HepG2 (cell line): ENCODE results near the gene TMC2. TPM values are rescaled to one million over a fixed set of nuclear protein-coding genes. Genes with fewer than 3 reads are reported as not detected.

Experiments used
- AGO2 ChIP-seq: fragments of 200-400 bp; formaldehyde crosslinking; optimal IDR thresholded peaks from 2 replicates; pipeline ENCODE3; 2017; ENCODE audit warnings: mild to moderate bottlenecking, low read depth, low read length, moderate library complexity
- EED ChIP-seq: sonication (generic); formaldehyde crosslinking; IDR thresholded peaks from 2 replicates; pipeline ENCODE4 v1.5.0; 2020; ENCODE audit warnings: mild to moderate bottlenecking, missing genetic modification reagents
- HDAC2 ChIP-seq: sonication (generic); formaldehyde crosslinking; IDR thresholded peaks from 2 replicates; pipeline ENCODE4 v1.4.0; 2020; ENCODE audit warnings: missing genetic modification reagents
- HNRNPLL ChIP-seq: fragments of 200-400 bp; formaldehyde crosslinking; IDR thresholded peaks from 2 replicates; pipeline ENCODE4 v1.6.1; 2017; ENCODE audit warnings: mild to moderate bottlenecking, low read depth, low read length; ENCODE audit not compliant: poor library complexity, severe bottlenecking
- HOXA5 ChIP-seq: sonication (generic); formaldehyde crosslinking; IDR thresholded peaks from 2 replicates; pipeline ENCODE4 v1.4.0; 2020; ENCODE audit warnings: missing genetic modification reagents
- RFXAP ChIP-seq: sonication (generic); formaldehyde crosslinking; IDR thresholded peaks from 2 replicates; pipeline ENCODE4 v1.4.0; 2020; ENCODE audit warnings: missing genetic modification reagents, borderline replicate concordance
- SRY ChIP-seq: sonication (generic); formaldehyde crosslinking; IDR thresholded peaks from 2 replicates; pipeline ENCODE4 v1.8.0; 2022; ENCODE audit warnings: mild to moderate bottlenecking, missing genetic modification reagents
- ZFYVE20 ChIP-seq: sonication (generic); formaldehyde crosslinking; IDR thresholded peaks from 2 replicates; pipeline ENCODE4 v1.8.0; 2023; ENCODE audit warnings: low read depth, mild to moderate bottlenecking, moderate library complexity, missing genetic modification reagents, borderline replicate concordance
- ZNF20 ChIP-seq: sonication (generic); formaldehyde crosslinking; IDR thresholded peaks from 2 replicates; pipeline ENCODE4 v1.4.0; 2020; ENCODE audit warnings: mild to moderate bottlenecking, moderate library complexity, missing genetic modification reagents
- ZNF3 ChIP-seq: IDR thresholded peaks from 2 replicates; pipeline ENCODE4 v1.7.0; 2017; ENCODE audit warnings: inconsistent platforms
- ZNF430 ChIP-seq: sonication (generic); formaldehyde crosslinking; IDR thresholded peaks from 2 replicates; pipeline ENCODE4 v1.9.0; 2021; ENCODE audit warnings: mild to moderate bottlenecking, missing genetic modification reagents
- ZNF569 ChIP-seq: sonication (generic); formaldehyde crosslinking; IDR thresholded peaks from 2 replicates; pipeline ENCODE4 v1.5.0; 2020; ENCODE audit warnings: mild to moderate bottlenecking, missing genetic modification reagents, moderate library complexity, borderline replicate concordance
- ZNF761 ChIP-seq: sonication (generic); formaldehyde crosslinking; conservative IDR thresholded peaks from 2 replicates; pipeline ENCODE4 v1.4.0; 2020; ENCODE audit warnings: mild to moderate bottlenecking, missing genetic modification reagents
- ZNF777 ChIP-seq: sonication (generic); formaldehyde crosslinking; IDR thresholded peaks from 2 replicates; pipeline ENCODE4 v1.4.0; 2020; ENCODE audit warnings: missing genetic modification reagents
- polyA plus RNA-seq, 8 experiments: library from polyadenylated mRNA; depleted of rRNA in 3 of 8; stranded (reverse) in 7 of 8; unstranded in 1 of 8; fragments of >200 nt; fragmentation: Illumina TruSeq in 4 of 8; extraction: Trizol in 4 of 8; gene quantifications; 2 replicates each; pipeline versions ENCODE4 v1.2.1 to v1.2.3, GENCODE V29; 2011 to 2016; ENCODE audit warnings: low read depth in 4 of 8, missing spikeins in 1 of 8, mixed read lengths in 1 of 8; ENCODE audit not compliant: insufficient read depth in 1 of 8
- total RNA-seq, 5 experiments: library from RNA; depleted of rRNA; stranded (reverse); fragments of >200 nt; fragmentation: Illumina TruSeq; extraction: Trizol; gene quantifications; 2 replicates each; pipeline ENCODE4 v1.2.3, GENCODE V29; 2016; ENCODE audit warnings: low read depth in 1 of 5
- TF ChIP-seq, protein P1 (sequence below): sonication (generic); formaldehyde crosslinking; IDR thresholded peaks from 2 replicates; pipeline ENCODE4 v1.4.0; 2020; ENCODE audit warnings: missing genetic modification reagents, mild to moderate bottlenecking, borderline replicate concordance
- TF ChIP-seq, protein P2 (sequence below): sonication (generic); formaldehyde crosslinking; IDR thresholded peaks from 2 replicates; pipeline ENCODE4 v1.4.0; 2020; ENCODE audit warnings: missing genetic modification reagents
- TF ChIP-seq, protein P3 (sequence below): sonication (generic); formaldehyde crosslinking; IDR thresholded peaks from 2 replicates; pipeline ENCODE4 v1.4.0; 2020; ENCODE audit warnings: mild to moderate bottlenecking, missing genetic modification reagents, borderline replicate concordance
- TF ChIP-seq, protein P4 (sequence below): IDR thresholded peaks from 2 replicates; pipeline ENCODE4 v1.6.1; 2016; ENCODE audit warnings: mild to moderate bottlenecking, missing biosample characterization, missing genetic modification reagents
- TF ChIP-seq, protein P5 (sequence below): sonication (generic); formaldehyde crosslinking; IDR thresholded peaks from 2 replicates; pipeline ENCODE4 v1.4.0; 2020; ENCODE audit warnings: missing genetic modification reagents

TMC2 gene
- total and polyA plus RNA-seq, 2 of the 13 experiments (the other 11 are each of a cell fraction or from before 2014, with no cell fraction given), result not detected

DNA sequence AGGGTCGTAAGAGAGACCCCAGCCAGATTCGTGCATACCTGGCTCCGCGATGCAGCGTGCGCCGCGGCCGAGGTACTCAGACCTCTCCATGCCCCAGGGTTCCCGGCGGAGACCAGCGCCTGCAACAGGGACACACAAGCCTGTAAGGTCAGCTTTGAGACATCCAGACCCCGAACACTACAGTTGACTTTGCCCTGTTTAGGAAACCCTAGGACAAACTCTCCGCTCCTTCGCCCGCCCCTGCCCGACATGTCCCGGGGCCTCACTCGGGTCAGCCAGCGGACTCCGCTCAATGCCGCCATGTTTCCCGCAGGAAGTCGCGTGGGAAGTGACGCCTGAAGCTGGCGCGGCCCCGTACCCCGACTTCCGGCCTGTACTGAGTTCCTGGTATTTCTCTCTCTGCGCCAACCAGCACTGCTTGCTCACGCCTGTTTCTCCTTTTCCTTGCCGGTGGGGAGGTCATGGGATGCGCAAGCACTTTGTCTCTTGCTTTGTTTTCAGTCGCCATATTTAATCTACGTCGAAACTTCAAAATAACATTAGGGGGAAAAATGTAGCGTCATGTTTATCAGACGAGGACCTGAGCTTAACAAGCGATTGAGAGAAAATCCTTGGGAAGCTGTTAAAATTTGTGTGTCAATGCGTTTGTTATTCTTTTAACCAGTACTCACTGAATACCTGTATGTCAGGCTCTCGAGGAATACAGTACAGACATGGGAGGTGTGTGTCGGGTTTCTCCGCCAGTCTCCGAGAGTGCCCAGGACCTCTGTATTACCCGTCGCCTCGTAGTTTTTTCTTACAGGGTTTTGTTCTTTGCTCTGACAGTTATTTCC is 127.7 kb downstream of the TMC2 start, which contains the start of gene IDH3B (continued):
- TF ChIP-seq, protein P1, sequence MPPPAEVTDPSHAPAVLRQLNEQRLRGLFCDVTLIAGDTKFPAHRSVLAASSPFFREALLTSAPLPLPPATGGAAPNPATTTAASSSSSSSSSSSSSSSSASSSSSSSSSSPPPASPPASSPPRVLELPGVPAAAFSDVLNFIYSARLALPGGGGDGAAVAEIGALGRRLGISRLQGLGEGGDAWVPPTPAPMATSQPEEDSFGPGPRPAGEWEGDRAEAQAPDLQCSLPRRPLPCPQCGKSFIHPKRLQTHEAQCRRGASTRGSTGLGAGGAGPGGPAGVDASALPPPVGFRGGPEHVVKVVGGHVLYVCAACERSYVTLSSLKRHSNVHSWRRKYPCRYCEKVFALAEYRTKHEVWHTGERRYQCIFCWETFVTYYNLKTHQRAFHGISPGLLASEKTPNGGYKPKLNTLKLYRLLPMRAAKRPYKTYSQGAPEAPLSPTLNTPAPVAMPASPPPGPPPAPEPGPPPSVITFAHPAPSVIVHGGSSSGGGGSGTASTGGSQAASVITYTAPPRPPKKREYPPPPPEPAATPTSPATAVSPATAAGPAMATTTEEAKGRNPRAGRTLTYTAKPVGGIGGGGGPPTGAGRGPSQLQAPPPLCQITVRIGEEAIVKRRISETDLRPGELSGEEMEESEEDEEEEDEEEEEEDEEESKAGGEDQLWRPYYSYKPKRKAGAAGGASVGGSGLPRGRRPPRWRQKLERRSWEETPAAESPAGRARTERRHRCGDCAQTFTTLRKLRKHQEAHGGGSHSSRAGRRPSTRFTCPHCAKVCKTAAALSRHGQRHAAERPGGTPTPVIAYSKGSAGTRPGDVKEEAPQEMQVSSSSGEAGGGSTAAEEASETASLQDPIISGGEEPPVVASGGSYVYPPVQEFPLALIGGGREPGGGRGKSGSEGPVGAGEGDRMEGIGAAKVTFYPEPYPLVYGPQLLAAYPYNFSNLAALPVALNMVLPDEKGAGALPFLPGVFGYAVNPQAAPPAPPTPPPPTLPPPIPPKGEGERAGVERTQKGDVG, result peak; percentile 58; the same call in 1 of the 2 replicates
- TF ChIP-seq HNRNPLL (peak; percentile 43), ZNF430 (peak; percentile 98), ZNF3 (CRISPR knock-in tag) (peak; percentile 32; the same call in 1 of the 2 replicates), ZNF761 (peak; percentile 91), ZNF569 (CRISPR knock-in tag) (0 out of 2 replicates have a peak, but pooled peaks have one; percentile 60), ZFYVE20 (CRISPR knock-in tag) (no peak), AGO2 (peak; percentile 61), HOXA5 (CRISPR knock-in tag) (peak; percentile 96), ZNF20 (CRISPR knock-in tag) (peak; percentile 40; the same call in 1 of the 2 replicates), RFXAP (CRISPR knock-in tag) (peak; percentile 87; the same call in 1 of the 2 replicates), EED (CRISPR knock-in tag) (peak; percentile 86), SRY (CRISPR knock-in tag) (peak; percentile 96; the same call in 1 of the 2 replicates), HDAC2 (CRISPR knock-in tag) (peak; percentile 100), ZNF777 (CRISPR knock-in tag) (peak; percentile 74; the same call in 1 of the 2 replicates)
- TF ChIP-seq, protein P2, sequence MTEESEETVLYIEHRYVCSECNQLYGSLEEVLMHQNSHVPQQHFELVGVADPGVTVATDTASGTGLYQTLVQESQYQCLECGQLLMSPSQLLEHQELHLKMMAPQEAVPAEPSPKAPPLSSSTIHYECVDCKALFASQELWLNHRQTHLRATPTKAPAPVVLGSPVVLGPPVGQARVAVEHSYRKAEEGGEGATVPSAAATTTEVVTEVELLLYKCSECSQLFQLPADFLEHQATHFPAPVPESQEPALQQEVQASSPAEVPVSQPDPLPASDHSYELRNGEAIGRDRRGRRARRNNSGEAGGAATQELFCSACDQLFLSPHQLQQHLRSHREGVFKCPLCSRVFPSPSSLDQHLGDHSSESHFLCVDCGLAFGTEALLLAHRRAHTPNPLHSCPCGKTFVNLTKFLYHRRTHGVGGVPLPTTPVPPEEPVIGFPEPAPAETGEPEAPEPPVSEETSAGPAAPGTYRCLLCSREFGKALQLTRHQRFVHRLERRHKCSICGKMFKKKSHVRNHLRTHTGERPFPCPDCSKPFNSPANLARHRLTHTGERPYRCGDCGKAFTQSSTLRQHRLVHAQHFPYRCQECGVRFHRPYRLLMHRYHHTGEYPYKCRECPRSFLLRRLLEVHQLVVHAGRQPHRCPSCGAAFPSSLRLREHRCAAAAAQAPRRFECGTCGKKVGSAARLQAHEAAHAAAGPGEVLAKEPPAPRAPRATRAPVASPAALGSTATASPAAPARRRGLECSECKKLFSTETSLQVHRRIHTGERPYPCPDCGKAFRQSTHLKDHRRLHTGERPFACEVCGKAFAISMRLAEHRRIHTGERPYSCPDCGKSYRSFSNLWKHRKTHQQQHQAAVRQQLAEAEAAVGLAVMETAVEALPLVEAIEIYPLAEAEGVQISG (CRISPR knock-in tag), result peak; percentile 98
- TF ChIP-seq, protein P3, sequence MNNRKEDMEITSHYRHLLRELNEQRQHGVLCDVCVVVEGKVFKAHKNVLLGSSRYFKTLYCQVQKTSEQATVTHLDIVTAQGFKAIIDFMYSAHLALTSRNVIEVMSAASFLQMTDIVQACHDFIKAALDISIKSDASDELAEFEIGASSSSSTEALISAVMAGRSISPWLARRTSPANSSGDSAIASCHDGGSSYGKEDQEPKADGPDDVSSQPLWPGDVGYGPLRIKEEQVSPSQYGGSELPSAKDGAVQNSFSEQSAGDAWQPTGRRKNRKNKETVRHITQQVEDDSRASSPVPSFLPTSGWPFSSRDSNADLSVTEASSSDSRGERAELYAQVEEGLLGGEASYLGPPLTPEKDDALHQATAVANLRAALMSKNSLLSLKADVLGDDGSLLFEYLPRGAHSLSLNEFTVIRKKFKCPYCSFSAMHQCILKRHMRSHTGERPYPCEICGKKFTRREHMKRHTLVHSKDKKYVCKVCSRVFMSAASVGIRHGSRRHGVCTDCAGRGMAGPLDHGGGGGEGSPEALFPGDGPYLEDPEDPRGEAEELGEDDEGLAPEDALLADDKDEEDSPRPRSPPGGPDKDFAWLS, result no peak; the same call in 1 of the 2 replicates
- TF ChIP-seq, protein P4, sequence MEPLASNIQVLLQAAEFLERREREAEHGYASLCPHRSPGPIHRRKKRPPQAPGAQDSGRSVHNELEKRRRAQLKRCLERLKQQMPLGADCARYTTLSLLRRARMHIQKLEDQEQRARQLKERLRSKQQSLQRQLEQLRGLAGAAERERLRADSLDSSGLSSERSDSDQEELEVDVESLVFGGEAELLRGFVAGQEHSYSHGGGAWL (CRISPR knock-in tag), result peak; percentile 75; the same call in 1 of the 2 replicates
- TF ChIP-seq, protein P5, sequence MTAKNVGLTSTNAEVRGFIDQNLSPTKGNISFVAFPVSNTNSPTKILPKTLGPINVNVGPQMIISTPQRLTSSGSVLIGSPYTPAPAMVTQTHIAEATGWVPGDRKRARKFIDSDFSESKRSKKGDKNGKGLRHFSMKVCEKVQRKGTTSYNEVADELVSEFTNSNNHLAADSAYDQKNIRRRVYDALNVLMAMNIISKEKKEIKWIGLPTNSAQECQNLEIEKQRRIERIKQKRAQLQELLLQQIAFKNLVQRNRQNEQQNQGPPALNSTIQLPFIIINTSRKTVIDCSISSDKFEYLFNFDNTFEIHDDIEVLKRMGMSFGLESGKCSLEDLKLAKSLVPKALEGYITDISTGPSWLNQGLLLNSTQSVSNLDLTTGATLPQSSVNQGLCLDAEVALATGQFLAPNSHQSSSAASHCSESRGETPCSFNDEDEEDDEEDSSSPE, result peak; percentile 83
